ENCODE measurements around the gene ZNF716.
"Not testable (repeated sequence)": the region's sequence is repeated elsewhere in the genome, so short reads cannot be mapped to it uniquely, and the experiment has no call there.

The ZNF716 gene

GRCh38 chr7:57449904-57450303 is at the start of gene ZNF716:
Gene ZNF716 (plus strand): TSS chr7:57450177. CDS start chr7:57450289, 112 bp downstream.
- DNase-seq (ENCODE audit: low spot score) = no peak

- no peak for DNase-seq (ENCODE audit: low spot score)
Measured at GRCh38 chr7:57400531-57401155, 49.3 kb upstream of the ZNF716 start.

GRCh38 chr7:57403051-57403450 is 46.9 kb upstream of the ZNF716 start:
- DNase-seq (ENCODE audit: low spot score) = not testable (repeated sequence)

GRCh38 chr7:57403601-57404342 is 46.2 kb upstream of the ZNF716 start:
- DNase-seq (ENCODE audit: low spot score) = no peak

- DNase-seq (ENCODE audit: low spot score) = no peak
Measured at GRCh38 chr7:57404343-57404966, 45.5 kb upstream of the ZNF716 start.

GRCh38 chr7:57404967-57405421 is 45.0 kb upstream of the ZNF716 start:
- DNase-seq (ENCODE audit: low spot score) = no peak

- DNase-seq (ENCODE audit: low spot score) = no peak
Measured at GRCh38 chr7:57407125-57407524, 42.9 kb upstream of the ZNF716 start.

- no peak for DNase-seq (ENCODE audit: low spot score)
Measured at GRCh38 chr7:57412168-57412567, 37.8 kb upstream of the ZNF716 start.

GRCh38 chr7:57412618-57413017 is 37.4 kb upstream of the ZNF716 start:
- DNase-seq (ENCODE audit: low spot score) = no peak

- DNase-seq (ENCODE audit: low spot score) = no peak
Measured at GRCh38 chr7:57413529-57414398, 36.2 kb upstream of the ZNF716 start.

GRCh38 chr7:57414415-57414814 is 35.6 kb upstream of the ZNF716 start:
- DNase-seq (ENCODE audit: low spot score) = no peak

- no peak for DNase-seq (ENCODE audit: low spot score)
Measured at GRCh38 chr7:57414852-57415251, 35.1 kb upstream of the ZNF716 start.

GRCh38 chr7:57415326-57415725 is 34.7 kb upstream of the ZNF716 start:
- no peak for DNase-seq (ENCODE audit: low spot score)

- no peak for DNase-seq (ENCODE audit: low spot score)
Measured at GRCh38 chr7:57415730-57416129, 34.2 kb upstream of the ZNF716 start.

GRCh38 chr7:57416601-57417358 is 33.2 kb upstream of the ZNF716 start:
- DNase-seq (ENCODE audit: low spot score) = no peak

- DNase-seq (ENCODE audit: low spot score) = no peak
Measured at GRCh38 chr7:57417736-57418135, 32.2 kb upstream of the ZNF716 start.

GRCh38 chr7:57423768-57424167 is 26.2 kb upstream of the ZNF716 start:
- DNase-seq (ENCODE audit: low spot score) = no peak

GRCh38 chr7:57424515-57425238 is 25.3 kb upstream of the ZNF716 start:
- DNase-seq (ENCODE audit: low spot score) = no peak

- no peak for DNase-seq (ENCODE audit: low spot score)
Measured at GRCh38 chr7:57425239-57425944, 24.6 kb upstream of the ZNF716 start.

GRCh38 chr7:57425969-57426628 is 23.9 kb upstream of the ZNF716 start:
- no peak for DNase-seq (ENCODE audit: low spot score)
